A549 (cell line): ENCODE data around the gene GOSR2. TPM values are rescaled to one million over a fixed set of nuclear protein-coding genes. Genes with fewer than 3 reads are reported as not detected.

Experiments used
- ATAC-seq, 2 experiments: fragments of 200-7000 bp in 1 of 2; fragments of >200 bp in 1 of 2; cut with Nextera tagmentation in 1 of 2; cut with Tn5 transposase in 1 of 2; 3 replicates each; pipeline versions ENCODE4 v1.8.0 to v1.9.1; 2018 to 2020; ENCODE audit warnings: mild to moderate bottlenecking in 1 of 2, moderate library complexity in 1 of 2
- CTCF ChIA-PET: fragments of 300-600 bp; sonication (Branson Sonifier 250); formaldehyde crosslinking; extraction: SDS; loops from one replicate; lab custom pipeline; 2021; ENCODE audit warnings: antibody characterized with exemption, inconsistent platforms; lab: Yijun Ruan, JAX
- POLR2A ChIA-PET: fragments of 350-600 bp; formaldehyde crosslinking; extraction: SDS; loops from one replicate; lab custom pipeline; 2021; ENCODE audit warnings: antibody characterized with exemption, inconsistent platforms; lab: Yijun Ruan, JAX
- DNase-seq, 2 experiments: peaks; one replicate each; pipeline versions ENCODE4 v3.0.0 to v3.0.0-alpha.2; 2011 to 2016; ENCODE audit warnings: low read depth in 1 of 2, low spot score in 1 of 2
- FAIRE-seq: peaks from 2 replicates; lab custom pipeline; 2011; peaks lifted over from hg19 to GRCh38; lab: Jason Lieb, UNC
- H3K27ac ChIP-seq, 2 experiments: fragments of >200 bp; sonication (Bioruptor Twin); formaldehyde crosslinking; 3 replicates each; pipeline ENCODE4 v1.5.1; 2016 to 2017
- H3K4me1 ChIP-seq: fragments of >200 bp; sonication (Bioruptor Twin); formaldehyde crosslinking; 3 replicates; pipeline ENCODE4 v1.6.1; 2016
- H3K4me2 ChIP-seq: fragments of >200 bp; sonication (Bioruptor Twin); formaldehyde crosslinking; 3 replicates; pipeline ENCODE4 v1.6.1; 2016
- H3K4me3 ChIP-seq: fragments of >200 bp; sonication (Bioruptor Twin); formaldehyde crosslinking; 3 replicates; pipeline ENCODE4 v1.5.1; 2016
- H3K9me3 ChIP-seq: fragments of >200 bp; sonication (Bioruptor Twin); formaldehyde crosslinking; 3 replicates; pipeline ENCODE4 v1.6.1; 2016
- ATOH8 ChIP-seq: fragments of 250-450 bp; sonication (Bioruptor Pico); IDR thresholded peaks from 2 replicates; pipeline ENCODE4 v1.5.0; 2020; ENCODE audit warnings: low read depth, mild to moderate bottlenecking, moderate library complexity
- BCL3 ChIP-seq: fragments of >200 bp; sonication (Bioruptor Twin); formaldehyde crosslinking; IDR thresholded peaks from 3 replicates; pipeline ENCODE4 v1.6.1; 2016
- EHMT2 ChIP-seq: fragments of 200-600 bp; sonication (generic); IDR thresholded peaks from 2 replicates; pipeline ENCODE4 v1.6.1; 2016; ENCODE audit warnings: antibody characterized with exemption, low read depth, mild to moderate bottlenecking, moderate library complexity
- ELK1 ChIP-seq: fragments of 150-350 bp; IDR thresholded peaks from 2 replicates; pipeline ENCODE4 v1.6.1; 2014; ENCODE audit warnings: low read depth, mild to moderate bottlenecking, low read length
- FOSB ChIP-seq: fragments of 250-450 bp; sonication (Bioruptor Pico); IDR thresholded peaks from 2 replicates; pipeline ENCODE4 v1.5.0; 2020; ENCODE audit warnings: mild to moderate bottlenecking, moderate library complexity
- GATA3 ChIP-seq: IDR thresholded peaks from 2 replicates; pipeline ENCODE4 v1.6.1; 2012; ENCODE audit warnings: borderline replicate concordance
- HES2 ChIP-seq: fragments of >200 bp; sonication (Bioruptor Twin); formaldehyde crosslinking; IDR thresholded peaks from 2 replicates; pipeline ENCODE4 v1.6.1; 2016
- KDM5A ChIP-seq: fragments of 200-600 bp; sonication (generic); IDR thresholded peaks from 2 replicates; pipeline ENCODE4 v1.6.1; 2016; ENCODE audit warnings: antibody characterized with exemption, mild to moderate bottlenecking
- MAFK ChIP-seq: fragments of 450-650 bp; IDR thresholded peaks from 2 replicates; pipeline ENCODE4 v1.6.1; 2014; ENCODE audit not compliant: partially characterized antibody
- MYC ChIP-seq: IDR thresholded peaks from 2 replicates; pipeline ENCODE4 v1.6.1; 2012; ENCODE audit warnings: mild to moderate bottlenecking, inconsistent platforms, low read length, improper control_type of control experiment, borderline replicate concordance
- NPAS2 ChIP-seq: fragments of 250-450 bp; sonication (Bioruptor Pico); IDR thresholded peaks from 2 replicates; pipeline ENCODE4 v1.8.0; 2022; ENCODE audit warnings: mild to moderate bottlenecking, moderate library complexity, borderline replicate concordance
- NR3C1 ChIP-seq: fragments of >200 bp; sonication (Bioruptor Twin); formaldehyde crosslinking; IDR thresholded peaks from 3 replicates; pipeline ENCODE4 v1.6.1; 2017
- PBX3 ChIP-seq: IDR thresholded peaks from 2 replicates; pipeline ENCODE4 v1.6.1; 2012
- POLR2A ChIP-seq: IDR thresholded peaks from 2 replicates; pipeline ENCODE4 v1.6.1; 2012; ENCODE audit warnings: mild to moderate bottlenecking, low read length
- RAD21 ChIP-seq, 2 experiments: fragments of >200 bp in 1 of 2; sonication (Bioruptor Twin) in 1 of 2; formaldehyde crosslinking in 1 of 2; IDR thresholded peaks in 1 of 2; conservative IDR thresholded peaks in 1 of 2; 2 replicates in 1 of 2; 3 replicates in 1 of 2; pipeline ENCODE4 v1.6.1; 2012 to 2018; ENCODE audit warnings: inconsistent platforms in 1 of 2
- RARB ChIP-seq: fragments of 250-450 bp; sonication (Bioruptor Pico); IDR thresholded peaks from 2 replicates; pipeline ENCODE4 v1.8.0; 2021; ENCODE audit warnings: mild to moderate bottlenecking, moderate library complexity
- REST ChIP-seq: fragments of 200-600 bp; sonication (generic); IDR thresholded peaks from 2 replicates; pipeline ENCODE4 v1.6.1; 2016; ENCODE audit warnings: antibody characterized with exemption, mild to moderate bottlenecking, moderate library complexity
- RNF2 ChIP-seq: fragments of 200-600 bp; sonication (generic); IDR thresholded peaks from 2 replicates; pipeline ENCODE4 v1.6.1; 2016; ENCODE audit warnings: low read depth, mild to moderate bottlenecking, antibody characterized with exemption, moderate library complexity, borderline replicate concordance
- SMC3 ChIP-seq: fragments of >200 bp; sonication (Bioruptor Twin); formaldehyde crosslinking; IDR thresholded peaks from 3 replicates; pipeline ENCODE4 v1.6.1; 2018; ENCODE audit warnings: inconsistent platforms
- TFCP2L1 ChIP-seq: fragments of 250-450 bp; sonication (Bioruptor Pico); IDR thresholded peaks from 2 replicates; pipeline ENCODE4 v1.5.0; 2021; ENCODE audit warnings: mild to moderate bottlenecking
- TP53 ChIP-seq: fragments of 250-450 bp; sonication (Bioruptor Pico); IDR thresholded peaks from 2 replicates; pipeline ENCODE4 v1.5.0; 2021; ENCODE audit warnings: mild to moderate bottlenecking, moderate library complexity
- WGBS: methylation state at CpG from one replicate; pipeline ENCODE4 v1.1.6; 2017; ENCODE audit errors: missing lambda C conversion rate; 5-methylcytosine and 5-hydroxymethylcytosine counted together
- polyA plus RNA-seq, 4 experiments: library from polyadenylated mRNA; depleted of rRNA in 3 of 4; stranded (reverse); fragments of >200 nt; fragmentation: RNase III in 1 of 4; extraction: RNeasy Plus Mini Kit Qiagen cat#74134 plus additional on column Dnase treatment in 1 of 4; gene quantifications; 2 replicates in 3 of 4; 3 replicates in 1 of 4; pipeline ENCODE4 v1.2.3, GENCODE V29; 2011 to 2017

Gene GOSR2
- polyA plus RNA-seq, 2 of the 4 experiments (the other 2 are of a cell fraction) = 36.9 to 68.3 TPM

GRCh38 chr17:46982577-46982976 is 59.6 kb downstream of the GOSR2 start:
- Histone ChIP-seq H3K9me3 (no peaks in the 10 kb centered on the region), H3K4me1 (no peaks in the 10 kb centered on the region), H3K4me2 (no peak overlapping the region), H3K4me3 (no peak overlapping the region)
- ChIA-PET CTCF (interaction anchor here (1.2 to 3.0 kb wide), 3 partner anchors 18 to 141 kb away, joined by 4 to 14 read pairs (median 11); no protein-coding TSS in a partner anchor), POLR2A (interaction anchor here (0.6 kb wide), 2 partner anchors 12 to 14 kb away, joined by 3 to 4 read pairs; no protein-coding TSS in a partner anchor)
- no peak for DNase-seq
- WGBS = 73% methylated on average over 6 of the region's 6 CpGs
- FAIRE-seq = no peak
- no peak for ATAC-seq
- TF ChIP-seq SMC3 (no peak), ELK1 (no peak)
- TF ChIP-seq, all 56 proteins: peak for 0
- no peak overlapping the region for H3K27ac ChIP-seq

GRCh38 chr17:46983782-46984181 is 60.8 kb downstream of the GOSR2 start:
- no peak for DNase-seq
- H3K27ac ChIP-seq = no peak overlapping the region
- WGBS = 50% methylated on average over 6 of the region's 6 CpGs
- no peak for FAIRE-seq
- no peak overlapping the region for H3K4me3 ChIP-seq
- ChIA-PET POLR2A (no interaction called here), CTCF (interaction anchor here (0.6 to 3.0 kb wide), 7 partner anchors 11 to 332 kb away, joined by 3 to 14 read pairs (median 3); no protein-coding TSS in a partner anchor)
- peak; percentile 73; the same call in 1 of the 2 replicates for TF ChIP-seq REST
- no peak for TF ChIP-seq EHMT2
- no peak for TF ChIP-seq FOSB
- TF ChIP-seq RNF2 = no peak
- no peak for TF ChIP-seq GATA3
- TF ChIP-seq ATOH8 (CRISPR knock-in tag) = no peak
- H3K9me3 ChIP-seq = no peaks in the 10 kb centered on the region
- no peak for ATAC-seq
- no peak overlapping the region for H3K4me2 ChIP-seq
- H3K4me1 ChIP-seq = no peaks in the 10 kb centered on the region

- WGBS = 41% methylated on average over 6 of the region's 6 CpGs
- ATAC-seq = no peak
- H3K27ac ChIP-seq = no peak overlapping the region
- no peaks in the 10 kb centered on the region for H3K4me1 ChIP-seq
- no peaks in the 10 kb centered on the region for H3K9me3 ChIP-seq
- CTCF ChIA-PET = interaction anchor here (0.9 to 3.0 kb wide), 5 partner anchors 11 to 331 kb away, joined by 3 to 14 read pairs (median 3); no protein-coding TSS in a partner anchor
- H3K4me3 ChIP-seq = no peak overlapping the region
- no peak overlapping the region for H3K4me2 ChIP-seq
- POLR2A ChIA-PET = no interaction called here
- FAIRE-seq = no peak
- DNase-seq = no peak
- no peak for TF ChIP-seq PBX3
- TF ChIP-seq RARB (CRISPR knock-in tag) = no peak
- no peak for TF ChIP-seq HES2
- no peak for TF ChIP-seq REST
- TF ChIP-seq TP53 = no peak
- no peak for TF ChIP-seq MYC
- no peak for TF ChIP-seq KDM5A
- TF ChIP-seq NR3C1 = no peak
- TF ChIP-seq RAD21 (conservative IDR thresholded peaks at IDR 0.05 in 1 of 2, IDR thresholded peaks at IDR 0.05 in 1 of 2) = no peak
- no peak for TF ChIP-seq TFCP2L1
- no peak for TF ChIP-seq NPAS2 (CRISPR knock-in tag)
- TF ChIP-seq POLR2A = no peak
- TF ChIP-seq BCL3 = no peak
- no peak for TF ChIP-seq MAFK
Observed at GRCh38 chr17:46984341-46984740, 61.4 kb downstream of the GOSR2 start.
